NCI-H1092 treated with DMSO at 0.1 percent for 48 hours (cell line): ENCODE results near the gene SLC13A2.

Source experiments
- DNase-seq: peaks from one replicate; lab custom pipeline; 2025; lab: John Stamatoyannopoulos, UW

SLC13A2 gene

DNA sequence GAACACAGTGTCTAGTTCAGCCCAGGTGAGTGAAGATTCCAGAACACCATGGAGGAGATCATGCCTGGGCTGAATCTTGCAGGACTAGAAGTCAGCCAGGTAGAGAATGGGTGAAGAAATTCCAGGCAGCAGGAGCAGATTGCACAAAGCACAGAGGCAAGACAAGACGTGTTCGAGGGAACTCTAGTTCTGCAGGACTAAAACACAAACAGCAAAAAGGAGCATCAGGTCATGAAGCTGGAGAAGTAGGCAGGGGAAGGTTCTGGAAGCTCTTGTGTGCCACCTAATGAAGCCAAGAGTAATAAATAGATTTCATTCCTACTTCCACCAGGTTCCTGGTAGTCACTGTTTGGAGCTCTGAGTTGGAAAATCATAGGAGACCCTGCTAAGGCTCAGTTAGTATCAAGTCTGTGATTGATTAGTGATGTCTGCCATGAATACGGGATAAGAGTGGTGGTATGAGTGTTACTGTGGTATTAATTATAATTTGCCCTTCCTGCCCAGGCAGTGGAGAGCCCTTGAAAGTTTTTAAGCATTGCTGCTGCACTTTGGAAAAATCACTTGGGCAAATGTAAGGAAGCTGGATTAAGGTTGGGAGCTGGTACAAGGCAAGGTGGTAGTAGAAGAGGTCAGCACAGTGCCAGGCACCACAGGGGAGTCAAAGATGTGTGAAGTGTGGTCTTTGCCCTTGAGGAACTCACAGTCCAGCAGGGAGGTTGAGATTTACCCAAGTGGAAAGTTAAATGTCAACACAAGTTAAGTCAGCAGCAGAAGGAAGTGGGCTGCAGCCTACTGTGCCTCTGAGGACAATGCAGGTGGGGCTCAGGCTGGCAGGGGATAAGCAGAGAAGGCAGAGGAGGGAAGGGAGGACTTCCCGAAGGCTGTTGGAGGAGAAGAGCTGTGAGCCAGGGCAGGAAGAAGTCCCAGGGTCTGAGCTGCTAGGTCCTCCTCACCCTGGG, 19.2 kb downstream of the SLC13A2 start:
- DNase-seq: no peak

DNA sequence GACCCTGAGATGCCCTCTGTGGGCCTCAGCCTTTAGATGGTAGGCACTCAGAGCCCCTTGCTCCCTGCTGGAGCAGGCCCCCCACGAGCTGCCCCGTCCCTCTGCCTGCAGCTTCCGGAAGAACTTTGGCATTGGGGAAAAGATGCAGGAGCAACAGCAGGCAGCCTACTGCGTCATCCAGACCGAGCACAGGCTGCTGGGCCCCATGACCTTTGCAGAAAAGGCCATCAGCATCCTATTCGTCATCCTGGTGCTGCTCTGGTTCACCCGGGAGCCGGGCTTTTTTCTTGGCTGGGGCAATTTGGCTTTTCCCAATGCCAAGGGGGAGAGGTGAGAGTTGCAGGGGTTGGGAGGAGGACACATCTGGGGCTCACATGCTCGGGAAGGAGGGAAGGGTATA, 20.0 kb downstream of the SLC13A2 start:
- no peak for DNase-seq

GRCh38 chr17:28494445-28495188, 21.2 kb downstream of the SLC13A2 start:
- peak; percentile 61 for DNase-seq

DNA sequence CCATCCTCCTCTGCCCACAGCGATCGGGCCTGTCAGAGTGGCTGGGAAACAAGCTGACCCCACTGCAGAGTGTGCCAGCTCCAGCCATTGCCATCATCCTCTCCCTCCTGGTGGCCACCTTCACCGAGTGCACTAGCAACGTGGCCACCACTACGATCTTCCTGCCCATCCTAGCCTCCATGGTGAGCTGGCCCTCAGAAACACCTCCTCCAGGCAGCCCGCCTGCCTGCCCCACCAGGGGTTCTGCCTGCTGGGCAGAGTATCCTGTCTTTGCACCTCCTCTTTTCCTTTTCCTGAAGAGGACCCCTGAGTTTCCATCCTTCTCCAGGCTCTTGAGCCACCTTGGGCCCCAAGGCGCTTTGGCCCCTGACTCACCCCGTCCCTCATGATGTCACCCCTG, 22.2 kb downstream of the SLC13A2 start:
- no peak for DNase-seq

GRCh38 chr17:28497931-28498330, 24.5 kb downstream of the SLC13A2 start:
- DNase-seq: no peak

- no peak for DNase-seq
Observed at GRCh38 chr17:28498652-28499363, 25.4 kb downstream of the SLC13A2 start.

- no peak for DNase-seq
Observed at GRCh38 chr17:28499364-28499664, 25.9 kb downstream of the SLC13A2 start.

DNA sequence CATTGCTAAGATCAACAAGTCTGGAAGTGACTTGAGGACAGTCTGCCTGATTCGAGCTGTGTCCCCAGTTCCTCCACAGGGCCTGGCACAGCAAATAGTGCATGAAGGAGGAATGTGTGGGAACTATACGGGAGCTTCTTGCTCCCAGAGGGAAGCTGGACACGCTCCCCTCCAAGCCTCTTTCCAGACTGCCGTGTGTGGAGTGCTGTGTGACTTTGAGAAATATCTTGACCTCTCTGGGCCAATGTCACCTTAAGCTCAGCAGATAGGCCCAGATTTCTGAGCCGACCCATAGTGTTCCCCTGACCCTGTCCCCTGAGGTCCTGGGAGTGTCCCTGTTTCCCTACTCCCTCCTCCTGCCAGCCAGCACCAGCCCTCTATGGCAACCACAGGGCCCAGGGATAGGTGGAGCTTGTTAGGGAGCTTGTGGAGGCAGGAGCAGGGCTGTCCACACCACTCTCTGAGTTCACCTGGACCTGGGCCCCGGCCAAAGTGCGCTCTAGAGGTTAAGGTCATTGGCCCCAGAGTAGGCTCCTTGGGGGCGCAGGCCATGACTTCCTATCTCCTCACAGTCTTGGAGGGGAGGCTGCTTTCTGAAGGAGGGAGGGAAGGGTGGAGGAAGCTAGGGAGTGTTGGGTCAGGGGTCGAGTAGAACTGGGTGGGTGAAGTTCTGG, 26.4 kb downstream of the SLC13A2 start:
- no peak for DNase-seq

GRCh38 chr17:28500712-28501379, 27.4 kb downstream of the SLC13A2 start:
- no peak for DNase-seq

GRCh38 chr17:28501421-28502284, 28.2 kb downstream of the SLC13A2 start:
- no peak for DNase-seq

DNA sequence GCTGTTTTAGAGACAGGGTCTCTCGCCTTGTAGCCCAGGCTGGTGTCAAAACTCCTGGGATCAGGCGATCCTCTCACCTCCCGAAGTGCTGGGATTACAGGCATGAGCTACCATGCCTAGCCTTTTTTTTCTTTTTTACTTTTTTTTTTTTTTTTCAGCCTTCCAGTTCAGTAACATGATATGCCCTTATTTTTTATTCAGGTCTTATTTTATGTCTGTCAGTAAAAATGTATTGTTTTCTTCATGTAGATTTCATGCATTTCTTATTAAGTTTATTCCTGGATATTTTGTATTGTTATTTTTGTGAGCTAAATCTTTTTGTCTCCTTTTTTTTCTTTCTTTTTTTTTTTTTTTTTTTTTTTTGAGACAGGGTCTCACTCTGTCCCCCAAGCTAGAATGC, 30.0 kb downstream of the SLC13A2 start:
- DNase-seq: no peak

- DNase-seq: no peak
Observed at GRCh38 chr17:28505986-28506665, 32.7 kb downstream of the SLC13A2 start, which contains the start of gene FOXN1. TSS of gene FOXN1 (plus strand) at chr17:28506348. CDS start at chr17:28523970, 17,622 bp downstream.

DNA sequence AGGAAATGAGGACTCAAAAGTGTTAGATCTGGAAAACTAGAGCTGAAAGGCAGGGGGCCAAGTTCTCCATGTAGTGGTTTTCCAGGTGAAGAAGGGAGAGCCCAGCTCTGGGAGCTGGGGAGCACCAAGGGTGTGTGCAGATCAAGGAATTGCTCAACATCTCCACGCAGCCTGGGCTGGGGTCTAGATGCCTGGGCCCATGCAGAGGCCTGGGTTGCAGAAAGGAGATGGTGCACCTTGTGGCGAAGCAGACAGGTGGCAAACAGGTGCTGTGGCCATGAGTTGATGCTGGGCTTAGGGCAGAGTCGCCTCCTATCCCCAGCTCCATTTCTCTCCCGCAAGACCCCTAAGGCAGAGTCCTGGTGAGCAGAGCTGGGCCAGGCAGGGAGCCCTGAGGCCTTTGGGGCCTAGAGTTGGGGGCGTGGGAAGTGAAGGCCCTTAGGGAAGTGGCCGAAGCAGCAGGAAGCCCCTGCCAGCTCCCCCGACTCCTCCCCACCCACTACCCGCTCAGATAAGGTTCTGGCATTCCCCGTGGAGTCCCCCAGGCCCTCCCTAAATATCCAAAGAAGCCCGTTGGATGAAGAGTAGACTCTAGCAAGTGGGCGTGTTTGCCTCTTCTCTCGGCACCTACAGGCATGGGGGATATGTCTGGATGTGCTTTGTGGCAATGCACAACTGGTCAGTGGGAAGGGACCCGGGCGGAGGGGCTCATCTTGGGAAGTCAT, 33.5 kb downstream of the SLC13A2 start:
- no peak for DNase-seq

GRCh38 chr17:28507567-28508203, 34.2 kb downstream of the SLC13A2 start:
- no peak for DNase-seq

GRCh38 chr17:28508211-28508724, 34.8 kb downstream of the SLC13A2 start:
- DNase-seq: no peak

- DNase-seq: no peak
Observed at GRCh38 chr17:28509789-28510188, 36.3 kb downstream of the SLC13A2 start.

GRCh38 chr17:28511858-28512461, 38.5 kb downstream of the SLC13A2 start:
- DNase-seq: no peak

GRCh38 chr17:28513476-28513875, 40.0 kb downstream of the SLC13A2 start:
- DNase-seq: no peak
